ENCODE measurements around the gene TPSAB1.

DNA sequence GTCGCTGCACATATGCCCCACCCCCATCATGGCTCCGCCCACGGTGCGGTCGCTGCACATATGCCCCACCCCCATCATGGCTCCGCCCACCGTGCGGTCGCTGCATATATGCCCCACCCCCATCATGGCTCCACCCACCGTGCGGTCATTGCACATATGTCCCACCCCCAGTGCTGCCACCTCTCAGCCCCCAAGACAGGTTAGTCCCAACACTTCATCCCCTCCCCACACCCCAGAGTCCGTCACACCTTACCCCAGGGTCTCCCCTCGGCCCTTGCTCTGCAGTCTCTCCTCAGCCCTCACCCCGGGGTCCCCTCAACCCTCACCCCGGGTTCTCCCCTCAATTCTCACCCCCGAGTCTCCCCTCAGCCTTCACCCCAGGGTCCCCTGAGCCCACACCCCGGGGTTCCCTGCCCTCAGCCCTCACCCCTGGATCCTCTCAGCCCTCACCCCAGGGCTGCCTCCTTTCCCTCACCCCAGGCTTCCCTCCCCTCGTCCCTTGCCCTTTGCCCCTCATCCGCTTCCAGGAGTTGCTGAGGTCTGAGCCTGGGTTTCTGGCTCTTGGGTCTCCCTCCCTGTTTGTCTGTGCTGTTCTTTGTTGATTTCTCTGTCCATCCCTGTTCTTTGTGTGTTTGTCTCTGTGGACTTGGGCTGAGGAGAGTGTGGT, 41.0 kb upstream of the TPSAB1 start:
- TF ChIP-seq CTCF (IDR thresholded peaks at IDR 0.05) (no peak), POLR2A (IDR thresholded peaks at IDR 0.05) (no peak)

Measured in thyroid gland (tissue), 4 donors.